HAP-1 (cell line): ENCODE results near the gene GTPBP1.

Source experiments
- DNase-seq, 2 experiments: peaks; one replicate each; pipeline ENCODE4 v3.0.0-alpha.2; 2016 to 2020; ENCODE audit warnings: low spot score in 2 of 2
- H3K27me3 ChIP-seq: fragments of 250-450 bp; sonication (Bioruptor Pico); 2 replicates; pipeline ENCODE4 v1.5.1; 2020; ENCODE audit warnings: low read depth, mild to moderate bottlenecking, moderate library complexity
- H3K36me3 ChIP-seq: fragments of 250-450 bp; sonication (Bioruptor Pico); replicated peaks from 2 replicates; pipeline ENCODE4 v1.5.1; 2020; ENCODE audit warnings: mild to moderate bottlenecking
- H3K4me1 ChIP-seq: fragments of 250-450 bp; sonication (Bioruptor Pico); 2 replicates; pipeline ENCODE4 v1.5.1; 2020; ENCODE audit warnings: mild to moderate bottlenecking
- H3K4me3 ChIP-seq: fragments of 250-450 bp; sonication (Bioruptor Pico); 2 replicates; pipeline ENCODE4 v1.5.1; 2020; ENCODE audit warnings: mild to moderate bottlenecking, moderate library complexity
- H3K9me3 ChIP-seq: fragments of 250-450 bp; sonication (Bioruptor Pico); 2 replicates; pipeline ENCODE4 v1.5.1; 2020; ENCODE audit warnings: mild to moderate bottlenecking, moderate library complexity
- in situ Hi-C: fragments of 300-500 bp; cut with MboI; formaldehyde crosslinking; loops from 3 replicates; pipeline ENCODE4 v1.14.3; 2020; ENCODE audit warnings: low sequenced_read_pairs, inconsistent platforms, mixed read lengths

Gene GTPBP1

GRCh38 chr22:38748487-38749136, 42.9 kb downstream of the GTPBP1 start:
- DNase-seq, result no peak
- H3K4me3 ChIP-seq, result no peak overlapping the region
- in situ Hi-C loops, result no loop called here
- H3K36me3 ChIP-seq, result peaks cover 74% of the 10 kb centered on the region
- no peaks in the 10 kb centered on the region for H3K27me3 ChIP-seq
- H3K9me3 ChIP-seq, result no peaks in the 10 kb centered on the region
- no peaks in the 10 kb centered on the region for H3K4me1 ChIP-seq

DNA sequence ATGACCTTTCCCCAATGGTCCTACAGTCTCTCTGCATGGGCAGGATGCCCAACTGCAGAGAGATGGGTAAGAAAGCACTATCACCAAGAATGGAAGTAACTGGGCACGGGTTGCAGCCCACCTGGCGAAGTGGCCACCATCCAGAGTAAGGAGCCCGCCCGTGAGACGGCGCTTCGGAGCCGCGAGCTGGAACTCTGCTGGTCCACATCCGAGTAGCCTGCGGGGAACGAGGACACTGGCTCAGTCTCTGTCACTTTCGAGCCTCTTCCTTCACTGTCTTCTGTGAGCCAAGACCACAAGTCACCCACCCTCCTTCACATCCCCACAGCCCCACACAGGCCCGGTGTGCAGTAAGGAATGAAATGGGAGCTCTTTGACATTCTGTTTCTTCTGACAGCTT, 44.4 kb downstream of the GTPBP1 start:
- no peak for DNase-seq
- Histone ChIP-seq H3K9me3 (no peaks in the 10 kb centered on the region), H3K27me3 (no peaks in the 10 kb centered on the region), H3K36me3 (peaks cover 62% of the 10 kb centered on the region), H3K4me3 (no peak overlapping the region), H3K4me1 (peaks cover 5% of the 10 kb centered on the region)
- in situ Hi-C loops, result no loop called here

DNA sequence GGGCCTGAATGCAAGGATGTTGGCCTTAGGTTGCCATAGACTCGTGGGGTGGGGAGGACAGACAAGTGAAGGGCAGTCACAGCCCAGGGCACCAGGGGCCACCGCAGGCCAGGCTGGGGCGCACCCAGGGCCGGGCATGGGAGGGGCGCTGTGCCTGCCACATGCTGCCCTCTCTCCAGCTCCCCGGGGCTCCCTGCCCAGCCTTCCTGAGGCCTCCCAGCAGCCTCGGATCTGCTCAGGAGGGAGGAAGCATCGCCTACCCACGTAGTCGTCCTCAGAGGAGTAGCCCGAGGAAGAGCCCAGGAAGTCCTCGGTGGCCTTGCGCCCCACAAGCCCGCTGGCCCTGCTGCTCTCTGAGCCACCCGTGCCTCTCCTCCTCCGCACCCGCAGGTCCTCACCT, 44.9 kb downstream of the GTPBP1 start:
- in situ Hi-C loops, result no loop called here
- DNase-seq, result no peak
- Histone ChIP-seq H3K36me3 (peaks cover 58% of the 10 kb centered on the region), H3K9me3 (no peaks in the 10 kb centered on the region), H3K27me3 (no peaks in the 10 kb centered on the region), H3K4me3 (no peak overlapping the region), H3K4me1 (peaks cover 5% of the 10 kb centered on the region)

DNA sequence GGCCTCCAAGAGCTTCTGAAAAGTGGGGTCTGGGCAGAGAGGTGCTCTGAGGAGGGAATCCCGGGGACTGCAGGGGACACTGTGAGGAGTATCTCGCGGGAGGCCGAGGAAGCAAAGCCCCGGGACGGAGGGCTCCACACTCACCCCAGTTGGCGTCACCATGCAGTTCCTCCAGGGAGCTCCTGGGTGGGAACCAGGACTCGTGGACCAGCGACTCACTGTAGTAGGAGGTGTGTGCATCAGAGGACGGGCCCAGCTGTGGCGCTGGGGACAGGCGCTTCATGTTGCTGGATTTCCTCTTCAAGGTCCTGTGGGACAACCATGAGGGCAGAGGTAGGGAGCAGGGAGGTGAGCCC, 45.3 kb downstream of the GTPBP1 start:
- in situ Hi-C loops, result no loop called here
- no peaks in the 10 kb centered on the region for H3K27me3 ChIP-seq
- no peak overlapping the region for H3K4me3 ChIP-seq
- no peak for DNase-seq
- H3K36me3 ChIP-seq, result peaks cover 57% of the 10 kb centered on the region
- no peaks in the 10 kb centered on the region for H3K9me3 ChIP-seq
- H3K4me1 ChIP-seq, result peaks cover 5% of the 10 kb centered on the region

GRCh38 chr22:38751422-38752346, 45.9 kb downstream of the GTPBP1 start:
- Histone ChIP-seq H3K4me3 (no peak overlapping the region), H3K9me3 (no peaks in the 10 kb centered on the region), H3K4me1 (peaks cover 10% of the 10 kb centered on the region), H3K36me3 (peaks cover 52% of the 10 kb centered on the region), H3K27me3 (no peaks in the 10 kb centered on the region)
- no peak for DNase-seq
- in situ Hi-C loops, result no loop called here

DNA sequence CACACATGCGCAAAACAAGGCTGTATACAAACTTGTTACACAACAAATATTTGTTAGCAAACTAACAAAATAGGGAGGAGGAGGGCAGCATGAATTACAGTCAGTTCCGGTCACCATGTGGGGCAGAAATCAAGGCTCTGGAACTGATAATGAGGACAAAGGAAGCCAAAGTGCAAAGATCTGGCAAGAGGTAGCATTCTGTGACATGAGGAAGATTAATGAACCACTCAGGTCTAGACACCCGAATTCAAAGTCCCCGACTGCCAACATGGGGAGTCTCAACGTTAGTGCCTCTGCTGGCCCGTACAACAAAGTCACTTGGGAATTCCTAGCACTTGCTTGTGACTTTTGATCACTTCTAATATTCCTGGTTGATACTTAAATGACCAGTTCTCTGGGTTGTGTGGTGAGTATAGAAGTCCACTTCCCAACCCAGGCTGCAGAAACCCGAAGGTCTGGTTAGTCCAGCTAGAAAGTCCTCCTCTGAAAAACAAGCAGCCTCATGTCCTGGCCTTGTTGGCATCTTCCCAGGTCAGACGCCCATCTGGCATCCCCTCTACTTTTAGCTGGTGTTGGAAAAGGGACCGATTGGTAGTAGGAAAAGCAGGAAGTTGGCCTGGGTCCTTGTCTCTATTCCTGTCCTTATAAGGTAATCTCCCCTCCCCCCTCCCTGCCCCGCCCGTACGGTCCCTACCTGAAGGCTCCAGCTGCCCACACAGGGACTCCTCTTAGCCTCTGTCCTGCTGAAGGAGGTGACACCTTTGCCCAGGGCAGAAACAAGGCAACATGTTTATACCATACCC, 48.4 kb downstream of the GTPBP1 start:
- peak; percentile 17 to 51 for DNase-seq
- Histone ChIP-seq H3K36me3 (peaks cover 35% of the 10 kb centered on the region), H3K4me1 (peaks cover 19% of the 10 kb centered on the region)

DNA sequence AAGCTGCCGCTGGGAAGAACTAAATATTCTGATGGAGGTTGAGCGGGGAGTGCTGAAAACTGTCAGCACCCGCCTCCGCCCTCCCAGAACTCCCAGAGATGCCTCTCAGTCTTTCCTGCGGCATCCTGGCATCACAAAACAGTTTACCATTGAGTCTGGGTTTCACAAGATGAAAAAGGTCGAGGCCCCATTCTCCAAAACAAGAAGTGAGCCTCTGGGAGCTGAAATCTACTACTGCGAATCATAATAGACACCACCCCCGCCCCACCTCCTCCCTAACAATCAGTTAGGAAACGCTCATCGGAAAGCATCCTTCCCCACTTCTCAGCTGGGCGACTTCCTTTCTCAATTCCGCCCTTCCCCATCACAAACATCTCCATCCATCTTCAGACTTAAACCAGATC, 49.0 kb downstream of the GTPBP1 start:
- DNase-seq, result peak; percentile 20 to 37
- Histone ChIP-seq H3K4me1 (peaks cover 19% of the 10 kb centered on the region), H3K4me3 (peak overlapping the region; percentile 48)

More for the DNA sequence above, 48.4 kb downstream of the GTPBP1 start:
- no peaks in the 10 kb centered on the region for H3K27me3 ChIP-seq
- peak overlapping the region; percentile 48 for H3K4me3 ChIP-seq
- H3K9me3 ChIP-seq, result no peaks in the 10 kb centered on the region
- in situ Hi-C loops, result no loop called here

GRCh38 chr22:38755155-38755910, 49.6 kb downstream of the GTPBP1 start:
- H3K9me3 ChIP-seq, result no peaks in the 10 kb centered on the region
- H3K36me3 ChIP-seq, result peaks cover 23% of the 10 kb centered on the region
- in situ Hi-C loops, result no loop called here
- H3K4me1 ChIP-seq, result peaks cover 19% of the 10 kb centered on the region
- DNase-seq, result peak; percentile 33 to 54
- no peaks in the 10 kb centered on the region for H3K27me3 ChIP-seq
- peak overlapping the region; percentile 48 for H3K4me3 ChIP-seq

More for the DNA sequence above, 49.0 kb downstream of the GTPBP1 start:
- in situ Hi-C loops, result no loop called here
- H3K9me3 ChIP-seq, result no peaks in the 10 kb centered on the region
- H3K36me3 ChIP-seq, result peaks cover 29% of the 10 kb centered on the region
- no peaks in the 10 kb centered on the region for H3K27me3 ChIP-seq

DNA sequence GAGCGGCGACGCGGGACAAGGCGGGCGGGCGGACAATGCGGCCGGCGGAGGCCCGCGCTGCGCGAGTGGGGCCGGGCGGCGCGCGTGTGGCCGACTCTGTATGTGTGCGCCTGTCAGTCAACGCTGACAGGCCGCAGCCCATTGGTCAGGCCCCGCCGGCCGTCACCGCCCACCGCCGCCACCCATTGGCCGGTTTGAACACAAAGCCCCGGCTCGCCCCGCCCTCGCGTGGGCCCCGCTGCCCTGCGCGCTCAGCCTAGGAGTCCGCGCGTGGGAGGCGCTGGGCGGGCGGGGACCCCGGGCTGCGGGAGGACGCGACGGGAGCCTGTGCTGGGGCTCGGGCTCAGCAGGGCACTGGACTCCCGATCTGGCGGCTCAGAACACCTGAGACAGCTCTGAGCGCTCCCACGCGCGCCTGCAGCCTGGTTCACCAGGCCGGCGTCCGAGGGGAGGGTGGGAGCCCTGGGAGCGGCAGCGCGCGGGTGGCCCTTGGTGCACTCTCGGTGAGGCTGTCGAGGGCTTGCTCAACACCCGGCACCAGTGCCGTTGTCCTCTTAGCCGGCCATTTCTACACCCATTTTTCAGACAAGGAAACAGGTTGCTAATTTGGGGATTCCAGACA, 50.3 kb downstream of the GTPBP1 start, which contains the start of gene SUN2:
TSS of gene SUN2 (minus strand) at position 88 of the 622 bp plus-strand sequence. CDS start 3,370 bp downstream, outside the sequence.
- in situ Hi-C loops, result no loop called here
- Histone ChIP-seq H3K36me3 (peaks cover 16% of the 10 kb centered on the region), H3K4me3 (peak within 1 kb of the TSS; percentile 56), H3K4me1 (peaks cover 19% of the 10 kb centered on the region), H3K27me3 (no peaks in the 10 kb centered on the region), H3K9me3 (no peaks in the 10 kb centered on the region)
- peak; percentile 72 to 93 for DNase-seq

DNA sequence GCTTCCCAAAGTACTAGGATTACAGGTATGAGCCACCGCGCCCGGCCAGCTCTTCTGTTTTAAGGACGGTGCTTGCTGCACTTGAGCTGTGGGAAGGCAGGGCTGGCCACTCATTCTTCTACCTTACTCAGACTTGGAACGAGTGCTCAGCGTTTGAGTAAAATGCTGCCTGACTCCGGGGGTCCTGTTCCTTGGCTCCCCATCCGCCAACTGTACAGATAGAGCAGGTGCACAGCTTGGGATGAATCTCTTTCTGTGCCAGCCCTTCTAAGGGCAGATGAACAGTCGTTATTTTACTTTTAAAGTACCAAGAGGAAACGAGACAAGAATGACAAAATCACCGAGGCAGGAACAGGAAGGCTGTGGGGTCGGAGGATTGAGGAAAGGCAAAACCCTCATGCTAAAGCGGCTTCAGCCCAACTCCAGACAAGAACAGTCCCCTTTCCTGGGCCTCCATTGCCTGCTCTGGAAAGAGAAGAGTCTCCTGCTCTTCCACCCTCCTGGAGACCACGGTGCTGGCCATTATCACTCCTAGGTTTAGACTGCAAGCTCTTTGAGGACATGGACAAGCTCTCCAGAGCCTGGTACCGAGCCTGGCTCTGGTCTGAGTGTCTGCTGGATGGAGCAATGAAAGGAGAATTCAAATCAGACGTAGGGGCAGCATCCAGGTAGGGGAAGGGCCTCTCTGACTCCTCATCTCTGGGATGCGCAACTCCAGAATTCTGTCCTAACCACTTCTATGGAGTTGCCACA, 51.1 kb downstream of the GTPBP1 start:
- H3K36me3 ChIP-seq, result peaks cover 9% of the 10 kb centered on the region
- no peaks in the 10 kb centered on the region for H3K27me3 ChIP-seq
- DNase-seq, result no peak
- peak overlapping the region; percentile 56 for H3K4me3 ChIP-seq
- H3K4me1 ChIP-seq, result peaks cover 19% of the 10 kb centered on the region
- in situ Hi-C loops, result no loop called here
- H3K9me3 ChIP-seq, result no peaks in the 10 kb centered on the region

DNA sequence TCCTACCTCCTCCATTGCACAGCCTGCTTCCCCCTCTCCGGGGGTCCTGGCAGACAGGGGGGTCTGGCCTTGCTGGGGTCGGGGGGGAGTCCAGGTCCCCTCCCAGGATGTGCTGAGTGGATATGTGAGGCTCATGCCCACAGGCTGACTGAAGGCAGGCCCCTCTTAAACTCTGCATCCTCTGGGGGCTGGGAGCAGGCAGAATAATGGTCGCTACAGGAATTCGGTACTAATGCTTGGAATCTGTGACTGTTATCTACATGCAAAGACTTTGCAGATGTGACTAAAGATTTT, 51.7 kb downstream of the GTPBP1 start:
- Histone ChIP-seq H3K4me3 (no peak overlapping the region), H3K4me1 (peaks cover 19% of the 10 kb centered on the region), H3K27me3 (no peaks in the 10 kb centered on the region), H3K9me3 (no peaks in the 10 kb centered on the region), H3K36me3 (peaks cover 3% of the 10 kb centered on the region)
- in situ Hi-C loops, result no loop called here
- DNase-seq, result no peak

- Histone ChIP-seq H3K4me3 (no peak overlapping the region), H3K36me3 (no peaks in the 10 kb centered on the region; the same call in 1 of the 2 replicates), H3K4me1 (peaks cover 19% of the 10 kb centered on the region), H3K27me3 (no peaks in the 10 kb centered on the region), H3K9me3 (no peaks in the 10 kb centered on the region)
- DNase-seq, result no peak
- in situ Hi-C loops, result no loop called here
Measured at GRCh38 chr22:38758276-38758945, 52.7 kb downstream of the GTPBP1 start.
